ENCODE measurements around the gene DLST. TPM values are rescaled to one million over a fixed set of nuclear protein-coding genes. Genes with fewer than 3 reads are reported as not detected.

DLST gene
- total and polyA plus RNA-seq, 12 donors, result 42.0 to 205 (median 146) TPM

DNA sequence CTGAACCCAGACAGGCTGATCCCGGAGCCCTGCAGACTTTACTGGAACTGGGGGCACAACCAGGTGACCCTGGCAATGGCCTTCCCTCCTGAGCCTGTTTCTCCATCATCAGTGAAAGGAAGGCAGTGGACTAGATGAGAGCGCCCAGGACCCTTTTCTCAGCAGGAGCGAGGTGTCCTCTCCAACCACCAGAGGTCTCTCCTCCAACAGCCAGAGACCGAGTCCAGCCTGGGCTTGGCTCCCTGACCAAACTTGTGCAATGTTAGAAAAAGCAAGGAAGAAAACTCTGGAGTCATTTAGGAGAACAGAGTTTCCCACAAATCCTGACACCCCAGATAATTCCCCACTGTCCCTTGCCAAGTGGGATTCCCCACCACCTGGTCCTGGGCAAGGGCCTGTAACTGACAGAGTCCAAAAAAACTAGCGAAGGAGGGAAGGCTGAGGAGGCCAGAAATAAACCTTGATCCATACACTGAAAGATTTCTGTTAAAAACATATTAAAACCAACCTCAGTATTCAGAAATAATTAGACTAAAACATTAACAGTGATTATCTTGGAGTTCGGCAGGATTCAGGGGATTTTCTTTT is 32.4 kb downstream of the DLST start:
- Histone ChIP-seq H3K27me3 (no peaks in the 10 kb centered on the region), H3K27ac (peak overlapping the region in 1 of 5 donors; percentile 49), H3K36me3 (replicated peaks in 1 of 2) (no peaks in the 10 kb centered on the region), H3K9me3 (replicated peaks in 1 of 3) (no peaks in the 10 kb centered on the region), H3K4me3 (no peak overlapping the region), H3K4me1 (replicated peaks in 1 of 2) (peaks cover 0 to 7% of the 10 kb centered on the region in 2 donors)
- TF ChIP-seq POLR2A (IDR thresholded peaks at IDR 0.05), result no peak
- TF ChIP-seq, protein P1, sequence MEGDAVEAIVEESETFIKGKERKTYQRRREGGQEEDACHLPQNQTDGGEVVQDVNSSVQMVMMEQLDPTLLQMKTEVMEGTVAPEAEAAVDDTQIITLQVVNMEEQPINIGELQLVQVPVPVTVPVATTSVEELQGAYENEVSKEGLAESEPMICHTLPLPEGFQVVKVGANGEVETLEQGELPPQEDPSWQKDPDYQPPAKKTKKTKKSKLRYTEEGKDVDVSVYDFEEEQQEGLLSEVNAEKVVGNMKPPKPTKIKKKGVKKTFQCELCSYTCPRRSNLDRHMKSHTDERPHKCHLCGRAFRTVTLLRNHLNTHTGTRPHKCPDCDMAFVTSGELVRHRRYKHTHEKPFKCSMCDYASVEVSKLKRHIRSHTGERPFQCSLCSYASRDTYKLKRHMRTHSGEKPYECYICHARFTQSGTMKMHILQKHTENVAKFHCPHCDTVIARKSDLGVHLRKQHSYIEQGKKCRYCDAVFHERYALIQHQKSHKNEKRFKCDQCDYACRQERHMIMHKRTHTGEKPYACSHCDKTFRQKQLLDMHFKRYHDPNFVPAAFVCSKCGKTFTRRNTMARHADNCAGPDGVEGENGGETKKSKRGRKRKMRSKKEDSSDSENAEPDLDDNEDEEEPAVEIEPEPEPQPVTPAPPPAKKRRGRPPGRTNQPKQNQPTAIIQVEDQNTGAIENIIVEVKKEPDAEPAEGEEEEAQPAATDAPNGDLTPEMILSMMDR (IDR thresholded peaks at IDR 0.05), result peak; percentile 53 to 80 (median 70)
- DNase-seq, result peak; percentile 64 to 87 (median 81)
- intact Hi-C loops (cut with DNase I), result loop anchor here in 1 of 2 donors (10.0 kb wide), 1 partner anchor 171 kb away; no protein-coding TSS in a partner anchor
- WGBS, 4 donors, result 31 to 66% (median 47%) methylated on average over 2 to 6 of the region's 6 CpGs

DNA sequence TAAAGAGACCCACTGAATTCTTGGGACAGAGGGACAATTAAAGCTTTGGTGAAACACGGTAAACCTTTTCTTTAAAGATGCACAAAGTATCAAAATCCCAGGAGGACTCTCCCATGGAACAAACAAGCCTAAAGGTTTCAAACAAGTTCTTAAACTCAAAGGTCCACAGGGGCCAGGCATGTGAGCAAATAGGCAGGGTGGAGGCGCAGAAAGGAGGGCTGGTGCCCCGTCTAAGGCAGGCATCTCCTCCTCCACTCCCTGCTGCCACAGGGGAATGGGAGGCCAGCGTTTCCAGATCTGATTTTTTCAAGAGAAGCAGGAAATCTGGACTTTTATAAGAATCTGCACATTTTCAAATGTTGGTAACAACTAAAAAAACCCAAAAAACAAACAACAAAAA is 33.7 kb downstream of the DLST start:
- H3K36me3 ChIP-seq (replicated peaks in 1 of 2), result no peaks in the 10 kb centered on the region
- no peak overlapping the region for H3K4me3 ChIP-seq
- no peaks in the 10 kb centered on the region for H3K27me3 ChIP-seq
- no peaks in the 10 kb centered on the region for H3K9me3 ChIP-seq (replicated peaks in 1 of 3)
- H3K27ac ChIP-seq, result no peak overlapping the region
- 76 to 89% (median 80%) methylated on average over 4 of the region's 4 CpGs for WGBS, 4 donors
- TF ChIP-seq POLR2A (IDR thresholded peaks at IDR 0.05), result no peak
- TF ChIP-seq, protein P1 (IDR thresholded peaks at IDR 0.05), result no peak
- DNase-seq, result no peak
- intact Hi-C loops (cut with DNase I), result loop anchor here in 1 of 2 donors (10.0 kb wide), 1 partner anchor 169 kb away; no protein-coding TSS in a partner anchor
- peaks cover 0 to 7% of the 10 kb centered on the region in 2 donors for H3K4me1 ChIP-seq (replicated peaks in 1 of 2)

DNA sequence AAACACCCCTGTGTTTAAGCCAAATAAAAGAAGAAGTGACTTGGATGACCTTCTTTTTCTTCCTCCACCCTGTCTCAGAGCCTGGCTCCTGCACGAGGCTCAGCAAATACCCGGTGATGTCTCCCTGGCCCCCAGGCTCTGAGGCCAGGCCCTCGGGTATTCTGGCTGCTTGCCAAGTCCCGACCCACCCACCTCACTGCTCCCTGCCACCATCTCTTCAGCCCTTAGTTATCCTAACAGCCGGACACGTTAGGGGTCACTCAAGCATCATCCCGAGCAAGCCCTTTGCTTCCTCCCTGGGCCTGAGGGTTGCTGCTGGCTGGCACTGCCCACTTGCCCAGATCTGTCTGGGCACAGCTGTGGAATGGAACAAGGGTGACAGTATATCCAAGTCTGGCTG is 34.1 kb downstream of the DLST start:
- Histone ChIP-seq H3K4me1 (replicated peaks in 1 of 2) (peaks cover 0 to 7% of the 10 kb centered on the region in 2 donors), H3K4me3 (no peak overlapping the region), H3K9me3 (replicated peaks in 1 of 3) (no peaks in the 10 kb centered on the region), H3K27ac (peak overlapping the region in 1 of 5 donors; percentile 29), H3K27me3 (no peaks in the 10 kb centered on the region), H3K36me3 (replicated peaks in 1 of 2) (no peaks in the 10 kb centered on the region)
- DNase-seq, result no peak
- 44 to 50% (median 48%) methylated on average over 7 of the region's 7 CpGs for WGBS, 4 donors
- intact Hi-C loops (cut with DNase I), result loop anchor here in 1 of 2 donors (10.0 kb wide), 1 partner anchor 169 kb away; no protein-coding TSS in a partner anchor
- TF ChIP-seq POLR2A (IDR thresholded peaks at IDR 0.05), result no peak
- TF ChIP-seq, protein P1 (IDR thresholded peaks at IDR 0.05), result no peak

DNA sequence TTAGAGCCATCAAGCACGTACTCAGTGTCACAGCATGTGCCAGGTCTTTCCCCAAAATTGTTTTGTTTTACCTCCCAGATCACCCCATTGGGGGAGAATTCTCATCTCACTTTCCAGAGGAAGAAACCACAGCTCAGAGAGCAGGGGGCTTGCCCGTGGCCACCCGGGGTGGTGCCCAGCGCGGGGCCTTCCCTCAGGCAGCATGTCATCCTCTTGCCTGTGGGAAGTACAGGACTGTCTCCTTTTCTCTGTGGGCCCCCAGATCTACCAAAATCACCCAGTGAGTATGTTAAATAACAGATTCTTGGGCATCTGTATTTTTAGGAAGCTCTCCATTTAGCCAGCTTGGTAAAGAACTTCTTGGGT is 35.4 kb downstream of the DLST start:
- TF ChIP-seq, protein P1 (IDR thresholded peaks at IDR 0.05), result no peak
- TF ChIP-seq POLR2A (IDR thresholded peaks at IDR 0.05), result no peak
- peaks cover 0 to 7% of the 10 kb centered on the region in 2 donors for H3K4me1 ChIP-seq (replicated peaks in 1 of 2)
- no peaks in the 10 kb centered on the region for H3K9me3 ChIP-seq (replicated peaks in 1 of 3)
- no peaks in the 10 kb centered on the region for H3K27me3 ChIP-seq
- no peak for DNase-seq
- intact Hi-C loops (cut with DNase I), result loop anchor here in 1 of 2 donors (10.0 kb wide), 1 partner anchor 168 kb away; no protein-coding TSS in a partner anchor
- WGBS, 4 donors, result 89 to 93% (median 92%) methylated on average over 5 of the region's 5 CpGs
- H3K36me3 ChIP-seq (replicated peaks in 1 of 2), result no peaks in the 10 kb centered on the region
- H3K4me3 ChIP-seq, result no peak overlapping the region
- H3K27ac ChIP-seq, result peak overlapping the region in 2 of 5 donors; percentile 56 to 72

Data from adrenal gland (tissue), 12 donors.